Common myeloid progenitor, CD34-positive (primary cell): ENCODE results near the gene ROBO1.

Source experiments
- CTCF ChIA-PET: fragments of 350-600 bp; sonication (Branson Sonifier 250); formaldehyde crosslinking; loops from one replicate; lab custom pipeline; 2021; ENCODE audit warnings: antibody characterized with exemption; lab: Charles Lee
- POLR2A ChIA-PET: fragments of 350-600 bp; sonication (Branson Sonifier 250); formaldehyde crosslinking; loops from one replicate; lab custom pipeline; 2021; ENCODE audit warnings: antibody characterized with exemption; lab: Charles Lee
- DNase-seq, 3 donors: peaks; one replicate each; pipeline versions ENCODE4 v3.0.0 to v3.0.0-alpha.2; 2013
- H3K27ac ChIP-seq, 2 experiments: 1 replicate in 1 of 2; 2 replicates in 1 of 2; pipeline ENCODE4 v1.7.0; 2013; ENCODE audit warnings: inconsistent platforms in 2 of 2, low read length in 2 of 2, mild to moderate bottlenecking in 2 of 2, low read depth in 1 of 2, moderate library complexity in 1 of 2; ENCODE audit not compliant: severe bottlenecking in 2 of 2, insufficient read depth in 1 of 2, poor library complexity in 1 of 2
- H3K27me3 ChIP-seq, 5 experiments: replicated peaks in 2 of 5; 1 replicate in 3 of 5; 2 replicates in 2 of 5; pipeline versions ENCODE4 v1.6.1 to v1.7.0; 2013; ENCODE audit warnings: low read length in 4 of 5, mild to moderate bottlenecking in 2 of 5, moderate library complexity in 2 of 5, inconsistent platforms in 1 of 5; ENCODE audit not compliant: insufficient read depth in 5 of 5, control insufficient read depth in 4 of 5
- H3K36me3 ChIP-seq, 4 experiments: 1 replicate in 2 of 4; 2 replicates in 2 of 4; pipeline versions ENCODE4 v1.6.1 to v1.7.0; 2013; ENCODE audit warnings: low read length in 3 of 4, control low read depth in 1 of 4, mild to moderate bottlenecking in 1 of 4; ENCODE audit not compliant: control insufficient read depth in 4 of 4, insufficient read depth in 4 of 4
- H3K4me1 ChIP-seq, 4 experiments: 1 replicate in 3 of 4; 2 replicates in 1 of 4; pipeline versions ENCODE4 v1.6.1 to v1.7.1; 2013; ENCODE audit warnings: low read length in 3 of 4, mild to moderate bottlenecking in 3 of 4, control low read depth in 1 of 4, inconsistent platforms in 1 of 4, moderate library complexity in 1 of 4; ENCODE audit not compliant: control insufficient read depth in 4 of 4, insufficient read depth in 4 of 4; ENCODE audit errors: control extremely low read depth in 1 of 4
- H3K4me3 ChIP-seq, 7 experiments: 1 replicate in 4 of 7; 2 replicates in 3 of 7; pipeline versions ENCODE4 v1.5.1 to v1.7.0; 2013; ENCODE audit warnings: mild to moderate bottlenecking in 7 of 7, low read length in 6 of 7, moderate library complexity in 6 of 7, inconsistent platforms in 2 of 7, low read depth in 2 of 7, control low read depth in 1 of 7; ENCODE audit not compliant: insufficient read depth in 4 of 7, control insufficient read depth in 1 of 7; ENCODE audit errors: extremely low read depth in 1 of 7
- H3K9me3 ChIP-seq, 5 experiments: 1 replicate in 4 of 5; 2 replicates in 1 of 5; pipeline versions ENCODE4 v1.6.1 to v1.7.1; 2013; ENCODE audit warnings: low read length in 4 of 5, mild to moderate bottlenecking in 2 of 5, inconsistent platforms in 1 of 5, low read depth in 1 of 5, moderate library complexity in 1 of 5; ENCODE audit not compliant: control insufficient read depth in 4 of 5, insufficient read depth in 2 of 5; ENCODE audit errors: control extremely low read depth in 1 of 5
- WGBS: methylation state at CpG from one replicate; pipeline ENCODE4 v1.1.5; 2013; ENCODE audit not compliant: insufficient coverage; 5-methylcytosine and 5-hydroxymethylcytosine counted together

The ROBO1 gene

DNA sequence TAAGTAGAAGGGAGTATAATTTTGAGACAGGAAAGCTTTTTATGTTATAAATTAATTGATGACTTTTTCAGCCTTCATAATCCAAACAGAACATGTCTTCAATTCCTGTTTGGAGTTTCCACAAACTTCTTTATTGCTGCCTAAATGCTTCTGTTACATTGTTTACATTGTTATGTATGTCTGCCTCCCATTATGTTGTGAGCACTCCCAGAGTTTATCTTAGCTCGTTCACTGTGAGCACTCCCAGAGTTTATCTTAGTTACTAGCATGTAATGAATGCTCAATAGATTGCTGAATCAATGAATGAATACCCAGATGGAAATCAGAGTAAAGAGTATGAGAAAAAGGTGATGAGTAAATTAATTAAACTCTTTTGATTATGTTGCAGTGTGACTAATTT lies 1178.0 kb downstream of the ROBO1 start:
- WGBS, result 100% methylated on average over 1 of the region's 1 CpG

GRCh38 chr3:78588906-78589621 lies 1178.7 kb downstream of the ROBO1 start:
- Histone ChIP-seq H3K27me3 (no peaks in the 10 kb centered on the region), H3K36me3 (no peaks in the 10 kb centered on the region), H3K4me1 (no peaks in the 10 kb centered on the region), H3K27ac (no peak overlapping the region), H3K9me3 (no peaks in the 10 kb centered on the region), H3K4me3 (no peak overlapping the region)
- ChIA-PET POLR2A (no interaction called here), CTCF (no interaction called here)
- 100% methylated on average over 2 of the region's 3 CpGs for WGBS
- no peak for DNase-seq

More for the DNA sequence above, 1178.0 kb downstream of the ROBO1 start:
- Histone ChIP-seq H3K9me3 (no peaks in the 10 kb centered on the region), H3K4me3 (no peak overlapping the region), H3K27ac (no peak overlapping the region), H3K4me1 (no peaks in the 10 kb centered on the region), H3K27me3 (no peaks in the 10 kb centered on the region), H3K36me3 (no peaks in the 10 kb centered on the region)
- DNase-seq, result no peak
- ChIA-PET POLR2A (no interaction called here), CTCF (no interaction called here)

DNA sequence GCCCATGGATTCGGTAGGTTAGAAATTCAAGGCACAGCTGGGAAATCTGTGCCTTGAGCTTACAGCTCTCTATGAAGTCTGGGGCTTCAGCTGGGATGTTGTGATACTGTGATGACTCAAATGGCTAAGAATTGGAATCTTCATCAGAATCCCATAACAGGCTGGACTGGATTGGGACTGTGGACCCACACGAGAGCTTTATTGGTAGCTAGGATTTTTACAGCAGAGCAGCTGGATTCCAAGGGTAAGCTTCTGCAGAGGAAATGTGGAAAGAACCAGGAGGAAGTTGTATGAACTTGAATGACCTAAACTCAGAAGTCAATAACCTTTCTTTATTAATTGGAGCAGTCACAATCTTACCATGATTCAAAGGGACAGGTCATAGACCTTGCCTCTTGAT lies 1187.1 kb downstream of the ROBO1 start:
- Histone ChIP-seq H3K36me3 (no peaks in the 10 kb centered on the region), H3K4me1 (no peaks in the 10 kb centered on the region), H3K27ac (no peak overlapping the region), H3K27me3 (no peaks in the 10 kb centered on the region), H3K4me3 (no peak overlapping the region), H3K9me3 (no peaks in the 10 kb centered on the region)
- ChIA-PET CTCF (interaction anchor here (0.6 kb wide), 1 partner anchor 443 kb away, joined by 3 read pairs; no protein-coding TSS in a partner anchor), POLR2A (no interaction called here)
- DNase-seq, result no peak
- WGBS, result 100% methylated on average over 1 of the region's 2 CpGs

GRCh38 chr3:78571486-78571885 lies 1196.3 kb downstream of the ROBO1 start:
- WGBS, result 100% methylated on average over 1 of the region's 1 CpG

DNA sequence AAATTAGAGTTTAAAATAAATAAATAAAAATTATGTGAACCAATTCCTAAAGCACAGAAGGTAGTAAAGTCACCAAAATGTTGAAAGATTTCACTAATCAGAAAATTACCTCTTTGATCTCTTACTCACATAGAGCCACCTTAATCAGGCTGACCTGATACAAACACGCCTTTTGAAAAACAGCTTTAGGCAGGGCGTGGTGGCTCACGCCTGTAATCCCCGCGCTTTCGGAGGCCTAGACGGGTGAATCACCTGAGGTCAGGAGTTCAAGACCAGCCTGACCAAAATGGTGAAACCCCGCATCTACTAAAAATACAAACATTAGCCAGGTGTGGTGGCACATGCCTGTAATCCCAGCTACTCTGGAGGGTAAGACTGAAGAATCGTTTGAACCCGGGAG lies 1197.3 kb downstream of the ROBO1 start:
- H3K9me3 ChIP-seq, result peaks cover 0 to 4% (median 0%) of the 10 kb centered on the region in 5 experiments
- WGBS, result 98% methylated on average over 7 of the region's 10 CpGs
- DNase-seq, result no peak
- ChIA-PET POLR2A (no interaction called here), CTCF (no interaction called here)
- H3K36me3 ChIP-seq, result no peaks in the 10 kb centered on the region
- no peak overlapping the region for H3K27ac ChIP-seq
- no peaks in the 10 kb centered on the region for H3K27me3 ChIP-seq
- H3K4me3 ChIP-seq, result no peak overlapping the region
- H3K4me1 ChIP-seq, result no peaks in the 10 kb centered on the region

More at GRCh38 chr3:78571486-78571885, 1196.3 kb downstream of the ROBO1 start:
- H3K4me1 ChIP-seq, result no peaks in the 10 kb centered on the region
- CTCF ChIA-PET, result no interaction called here
- no peak overlapping the region for H3K4me3 ChIP-seq
- H3K27me3 ChIP-seq, result no peaks in the 10 kb centered on the region
- H3K9me3 ChIP-seq, result peaks cover 0 to 3% (median 0%) of the 10 kb centered on the region in 5 experiments
- H3K36me3 ChIP-seq, result no peaks in the 10 kb centered on the region
- no peak overlapping the region for H3K27ac ChIP-seq
- POLR2A ChIA-PET, result no interaction called here
- no peak for DNase-seq

GRCh38 chr3:78569804-78570203 lies 1198.0 kb downstream of the ROBO1 start:
- H3K4me3 ChIP-seq, result no peak overlapping the region
- WGBS, result 95% methylated on average over 5 of the region's 6 CpGs
- no peak overlapping the region for H3K27ac ChIP-seq
- peaks cover 0 to 4% (median 2%) of the 10 kb centered on the region in 5 experiments for H3K9me3 ChIP-seq
- DNase-seq, result no peak
- no peaks in the 10 kb centered on the region for H3K27me3 ChIP-seq
- ChIA-PET POLR2A (no interaction called here), CTCF (no interaction called here)
- H3K4me1 ChIP-seq, result no peaks in the 10 kb centered on the region
- no peaks in the 10 kb centered on the region for H3K36me3 ChIP-seq

DNA sequence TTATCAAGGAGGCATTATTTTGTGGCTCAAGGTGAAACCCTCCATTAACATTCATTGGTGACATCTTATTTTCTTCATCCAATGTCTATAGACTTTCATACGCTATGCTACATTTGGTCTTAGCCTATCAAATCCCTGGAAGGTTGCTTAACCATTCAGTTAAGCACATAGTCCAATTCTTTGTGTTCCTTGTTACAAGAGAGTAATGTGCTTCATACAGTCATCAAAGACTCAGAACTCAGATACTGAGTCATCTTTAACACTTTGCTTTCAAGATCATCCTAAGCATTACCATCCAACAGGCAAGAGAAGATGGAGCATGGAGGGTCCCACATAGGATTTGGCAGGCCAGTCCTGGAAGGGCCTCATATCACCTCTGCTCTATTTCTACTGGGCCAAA lies 1202.1 kb downstream of the ROBO1 start:
- H3K27me3 ChIP-seq, result no peaks in the 10 kb centered on the region
- no CpG with 5 or more reads among the region's 1 CpG for WGBS
- no peak for DNase-seq
- H3K27ac ChIP-seq, result no peak overlapping the region
- POLR2A ChIA-PET, result no interaction called here
- peaks cover 2 to 4% (median 2%) of the 10 kb centered on the region in 5 experiments for H3K9me3 ChIP-seq
- CTCF ChIA-PET, result no interaction called here
- H3K36me3 ChIP-seq, result no peaks in the 10 kb centered on the region
- peaks cover 0 to 11% (median 1%) of the 10 kb centered on the region in 4 experiments for H3K4me1 ChIP-seq
- H3K4me3 ChIP-seq, result no peak overlapping the region
